Caco-2 (cell line): ENCODE measurements around the gene CYB561D2. TPM values are rescaled to one million over a fixed set of nuclear protein-coding genes. Genes with fewer than 3 reads are reported as not detected.

ENCODE experiments used
- BruUV-seq: library from RNA; stranded (reverse); fragments of 400-500 nt; replicated peaks from 2 replicates; lab custom pipeline; 2021; lab: Mats Ljungman, UMichigan
- CTCF ChIA-PET: fragments of 300-600 bp; sonication (Branson Sonifier 250); formaldehyde crosslinking; loops from one replicate; lab custom pipeline; 2022; ENCODE audit warnings: antibody characterized with exemption; lab: Charles Lee
- POLR2A ChIA-PET: fragments of 300-600 bp; sonication (Branson Sonifier 250); formaldehyde crosslinking; loops from one replicate; lab custom pipeline; 2022; ENCODE audit warnings: antibody characterized with exemption; lab: Charles Lee
- DNase-seq, 2 experiments: peaks; one replicate each; pipeline versions ENCODE4 v3.0.0 to v3.0.0-alpha.2; 2020 to 2022
- H3K27me3 ChIP-seq: replicated peaks from 2 replicates; pipeline ENCODE4 v1.6.0; 2011; ENCODE audit warnings: low read length; ENCODE audit not compliant: control insufficient read depth, insufficient read depth
- H3K36me3 ChIP-seq: 2 replicates; pipeline ENCODE4 v1.5.1; 2011; ENCODE audit warnings: low read length; ENCODE audit not compliant: control insufficient read depth, insufficient read depth
- H3K4me1 ChIP-seq: fragments of 250-450 bp; sonication (Bioruptor Pico); 2 replicates; pipeline ENCODE4 v1.5.1; 2020; ENCODE audit warnings: mild to moderate bottlenecking
- H3K4me3 ChIP-seq: 2 replicates; pipeline ENCODE4 v1.5.1; 2011; ENCODE audit warnings: low read depth, mild to moderate bottlenecking, control low read depth, low read length
- H3K9me3 ChIP-seq: fragments of 250-450 bp; sonication (Bioruptor Pico); 2 replicates; pipeline ENCODE4 v1.5.1; 2020; ENCODE audit warnings: mild to moderate bottlenecking, moderate library complexity
- H3K27ac Mint-ChIP-seq: one replicate; pipeline ENCODE4 v1.8.0; 2022; ENCODE audit warnings: mixed read lengths; ENCODE audit not compliant: unreplicated experiment
- H3K27me3 Mint-ChIP-seq: one replicate; pipeline ENCODE4 v1.8.0; 2022; ENCODE audit warnings: mixed read lengths; ENCODE audit not compliant: insufficient read depth, unreplicated experiment
- H3K36me3 Mint-ChIP-seq: one replicate; pipeline ENCODE4 v1.8.0; 2022; ENCODE audit warnings: mild to moderate bottlenecking, mixed read lengths; ENCODE audit not compliant: insufficient read depth, unreplicated experiment
- H3K4me1 Mint-ChIP-seq: one replicate; pipeline ENCODE4 v1.8.0; 2022; ENCODE audit warnings: low read depth, mixed read lengths; ENCODE audit not compliant: unreplicated experiment
- H3K4me3 Mint-ChIP-seq: one replicate; pipeline ENCODE4 v1.8.0; 2022; ENCODE audit warnings: mild to moderate bottlenecking, moderate library complexity, mixed read lengths; ENCODE audit not compliant: unreplicated experiment
- H3K9me3 Mint-ChIP-seq: one replicate; pipeline ENCODE4 v1.8.0; 2022; ENCODE audit warnings: mixed read lengths; ENCODE audit not compliant: unreplicated experiment
- CTCF ChIP-seq, 2 experiments: fragments of 200-600 bp in 1 of 2; IDR thresholded peaks; 1 replicate in 1 of 2; 2 replicates in 1 of 2; pipeline versions ENCODE4 v1.5.1 to v1.8.0; 2011 to 2022; ENCODE audit warnings: antibody characterized with exemption in 1 of 2, control low read depth in 1 of 2, inconsistent platforms in 1 of 2, low read depth in 1 of 2, low read length in 1 of 2, mild to moderate bottlenecking in 1 of 2, moderate library complexity in 1 of 2; ENCODE audit not compliant: insufficient read depth in 1 of 2, severe bottlenecking in 1 of 2, unreplicated experiment in 1 of 2
- intact Hi-C: fragments of 100-400 bp; cut with micrococcal nuclease; formaldehyde crosslinking; loops from one replicate; pipeline ENCODE4 v1.10.0; 2022; ENCODE audit not compliant: unreplicated experiment
- total RNA-seq: library from RNA; stranded (reverse); gene quantifications from 2 replicates; pipeline ENCODE4 v1.2.3, GENCODE V29; 2022

CYB561D2 gene
- total RNA-seq, 1 experiment from 2014 or later, result 21.2 TPM

- Histone ChIP-seq H3K36me3 (no peaks in the 10 kb centered on the region), H3K9me3 (no peaks in the 10 kb centered on the region), H3K4me3 (no peak overlapping the region), H3K4me1 (no peaks in the 10 kb centered on the region), H3K27me3 (no peaks in the 10 kb centered on the region)
- BruUV-seq, result no TSS peak
- H3K4me3 Mint-ChIP-seq, result no peak overlapping the region
- DNase-seq, result no peak
- no peak overlapping the region for H3K27ac Mint-ChIP-seq
- ChIA-PET POLR2A (no interaction called here), CTCF (no interaction called here)
- no peaks in the 10 kb centered on the region for H3K9me3 Mint-ChIP-seq
- no peaks in the 10 kb centered on the region for H3K36me3 Mint-ChIP-seq
- intact Hi-C loops, result no loop called here
- H3K4me1 Mint-ChIP-seq, result no peaks in the 10 kb centered on the region
- peaks cover 8% of the 10 kb centered on the region for H3K27me3 Mint-ChIP-seq
- no peak for TF ChIP-seq CTCF (IDR thresholded peaks at IDR 0.05; ENCODE audit: insufficient read depth in 1 of 2, low read depth in 1 of 2, low read length in 1 of 2, severe bottlenecking in 1 of 2, unreplicated experiment in 1 of 2)
Observed at GRCh38 chr3:50378757-50379156, 28.1 kb downstream of the CYB561D2 start.

GRCh38 chr3:50380405-50381085, 29.9 kb downstream of the CYB561D2 start:
- ChIA-PET POLR2A (no interaction called here), CTCF (interaction anchor here (1.3 kb wide), 1 partner anchor 10 kb away, joined by 4 read pairs; no protein-coding TSS in a partner anchor)
- BruUV-seq, result no TSS peak
- Histone ChIP-seq H3K27me3 (no peaks in the 10 kb centered on the region), H3K36me3 (no peaks in the 10 kb centered on the region), H3K4me1 (no peaks in the 10 kb centered on the region), H3K4me3 (no peak overlapping the region), H3K9me3 (no peaks in the 10 kb centered on the region)
- no peak overlapping the region for H3K4me3 Mint-ChIP-seq
- TF ChIP-seq CTCF (IDR thresholded peaks at IDR 0.05; ENCODE audit: insufficient read depth in 1 of 2, low read depth in 1 of 2, low read length in 1 of 2, severe bottlenecking in 1 of 2, unreplicated experiment in 1 of 2), result no peak
- no peaks in the 10 kb centered on the region for H3K36me3 Mint-ChIP-seq
- H3K9me3 Mint-ChIP-seq, result no peaks in the 10 kb centered on the region
- no peak for DNase-seq
- peaks cover 11% of the 10 kb centered on the region for H3K27me3 Mint-ChIP-seq
- H3K27ac Mint-ChIP-seq, result no peak overlapping the region
- intact Hi-C loops, result no loop called here
- H3K4me1 Mint-ChIP-seq, result no peaks in the 10 kb centered on the region

GRCh38 chr3:50381383-50381782, 30.7 kb downstream of the CYB561D2 start:
- H3K27me3 ChIP-seq, result no peaks in the 10 kb centered on the region
- no peaks in the 10 kb centered on the region for H3K36me3 ChIP-seq
- H3K4me3 Mint-ChIP-seq, result no peak overlapping the region
- POLR2A ChIA-PET, result interaction anchor here (0.6 kb wide), 1 partner anchor 22 kb away, joined by 5 read pairs; the partner anchor contains the start of gene TMEM115
- peaks cover 11% of the 10 kb centered on the region for H3K27me3 Mint-ChIP-seq
- no peaks in the 10 kb centered on the region for H3K4me1 ChIP-seq
- no peak overlapping the region for H3K27ac Mint-ChIP-seq
- CTCF ChIA-PET, result interaction anchor here (1.3 kb wide), 1 partner anchor 11 kb away, joined by 4 read pairs; no protein-coding TSS in a partner anchor
- TF ChIP-seq CTCF (IDR thresholded peaks at IDR 0.05; ENCODE audit: insufficient read depth in 1 of 2, low read depth in 1 of 2, low read length in 1 of 2, severe bottlenecking in 1 of 2, unreplicated experiment in 1 of 2), result no peak
- no peak for DNase-seq
- no peaks in the 10 kb centered on the region for H3K9me3 Mint-ChIP-seq
- intact Hi-C loops, result no loop called here
- no peaks in the 10 kb centered on the region for H3K4me1 Mint-ChIP-seq
- H3K36me3 Mint-ChIP-seq, result no peaks in the 10 kb centered on the region
- no TSS peak for BruUV-seq
- no peaks in the 10 kb centered on the region for H3K9me3 ChIP-seq
- no peak overlapping the region for H3K4me3 ChIP-seq
